IMR-90 (cell line): ENCODE data around the gene KRT76. TPM values are rescaled to one million over a fixed set of nuclear protein-coding genes. Genes with fewer than 3 reads are reported as not detected.

Source experiments
- ATAC-seq: fragments of 200-7000 bp; cut with Tn5 transposase; 2 replicates; pipeline ENCODE4 v1.9.1; 2020; ENCODE audit warnings: low read depth, mild to moderate bottlenecking, moderate library complexity
- BruUV-seq: library from RNA; stranded (reverse); fragments of 400-500 nt; replicated peaks from 2 replicates; lab custom pipeline; 2021; lab: Mats Ljungman, UMichigan
- CTCF ChIA-PET: fragments of 300-600 bp; formaldehyde crosslinking; extraction: SDS; loops from one replicate; lab custom pipeline; 2021; ENCODE audit warnings: antibody characterized with exemption; lab: Yijun Ruan, JAX
- POLR2A ChIA-PET: fragments of 300-600 bp; sonication (Branson Sonifier 250); formaldehyde crosslinking; loops from one replicate; lab custom pipeline; 2022; ENCODE audit warnings: antibody characterized with exemption; ENCODE audit not compliant: unreplicated experiment; lab: Charles Lee
- DNase-seq: peaks from one replicate; pipeline ENCODE4 v3.0.0; 2013
- H2AFZ ChIP-seq: replicated peaks from 2 replicates; pipeline ENCODE3; 2013; ENCODE audit warnings: low read length, mild to moderate bottlenecking; ENCODE audit not compliant: poor library complexity
- H2AK5ac ChIP-seq: 2 replicates; pipeline ENCODE4 v1.6.1; 2013; ENCODE audit warnings: low read depth, low read length, inconsistent platforms
- H2AK9ac ChIP-seq: replicated peaks from 2 replicates; pipeline ENCODE3; 2013; ENCODE audit warnings: mild to moderate bottlenecking, low read depth, low read length, moderate library complexity; ENCODE audit not compliant: poor library complexity
- H2BK120ac ChIP-seq: 2 replicates; pipeline ENCODE4 v1.6.1; 2013; ENCODE audit warnings: low read depth, low read length, inconsistent platforms
- H2BK15ac ChIP-seq: 3 replicates; pipeline ENCODE4 v1.6.1; 2013; ENCODE audit warnings: low read depth, low read length, inconsistent platforms
- H2BK20ac ChIP-seq: 2 replicates; pipeline ENCODE4 v1.6.1; 2013; ENCODE audit warnings: low read depth, mild to moderate bottlenecking, inconsistent platforms, low read length, moderate library complexity
- H2BK5ac ChIP-seq: 2 replicates; pipeline ENCODE4 v1.6.1; 2013; ENCODE audit warnings: mild to moderate bottlenecking, low read depth, low read length, inconsistent platforms; ENCODE audit not compliant: poor library complexity, severe bottlenecking
- H3K14ac ChIP-seq: replicated peaks from 2 replicates; pipeline ENCODE4 v1.6.1; 2013; ENCODE audit warnings: low read depth, low read length, inconsistent platforms
- H3K18ac ChIP-seq: 2 replicates; pipeline ENCODE4 v1.6.1; 2013; ENCODE audit warnings: low read depth, low read length, control low read depth
- H3K23ac ChIP-seq: 2 replicates; pipeline ENCODE4 v1.6.1; 2013; ENCODE audit warnings: low read depth, low read length, inconsistent platforms
- H3K27ac ChIP-seq: 2 replicates; pipeline ENCODE4 v1.5.1; 2013; ENCODE audit warnings: mild to moderate bottlenecking, control low read depth, low read length; ENCODE audit not compliant: insufficient read depth
- H3K27me3 ChIP-seq: 2 replicates; pipeline ENCODE4 v1.6.1; 2013; ENCODE audit warnings: low read length; ENCODE audit not compliant: control insufficient read depth, insufficient read depth
- H3K36me3 ChIP-seq: 2 replicates; pipeline ENCODE4 v1.6.1; 2013; ENCODE audit warnings: low read length, mixed read lengths; ENCODE audit not compliant: control insufficient read depth, insufficient read depth
- H3K4ac ChIP-seq: 2 replicates; pipeline ENCODE4 v1.6.1; 2013; ENCODE audit warnings: low read depth, low read length, inconsistent platforms
- H3K4me1 ChIP-seq: 2 replicates; pipeline ENCODE4 v1.6.1; 2013; ENCODE audit warnings: low read length, mixed read lengths; ENCODE audit not compliant: control insufficient read depth, insufficient read depth
- H3K4me2 ChIP-seq: 2 replicates; pipeline ENCODE4 v1.6.1; 2013; ENCODE audit warnings: low read depth, mild to moderate bottlenecking, control low read depth, low read length, moderate library complexity
- H3K4me3 ChIP-seq: 2 replicates; pipeline ENCODE4 v1.5.1; 2013; ENCODE audit warnings: low read depth, mild to moderate bottlenecking, control low read depth, low read length, moderate library complexity; ENCODE audit not compliant: insufficient read depth
- H3K56ac ChIP-seq: 2 replicates; pipeline ENCODE4 v1.6.1; 2013; ENCODE audit warnings: low read length, inconsistent platforms; ENCODE audit not compliant: insufficient read depth; ENCODE audit errors: extremely low read depth
- H3K79me1 ChIP-seq, 2 experiments: 2 replicates each; pipeline ENCODE4 v1.6.1; 2013; ENCODE audit warnings: low read length in 2 of 2, inconsistent platforms in 1 of 2, low read depth in 1 of 2
- H3K9ac ChIP-seq: 2 replicates; pipeline ENCODE4 v1.6.1; 2013; ENCODE audit warnings: low read depth, low read length, control low read depth
- H3K9me1 ChIP-seq: 2 replicates; pipeline ENCODE4 v1.6.1; 2013; ENCODE audit warnings: low read length, inconsistent platforms; ENCODE audit not compliant: insufficient read depth
- H3K9me3 ChIP-seq: 2 replicates; pipeline ENCODE4 v1.6.1; 2013; ENCODE audit warnings: low read length; ENCODE audit not compliant: control insufficient read depth, insufficient read depth
- H4K20me1 ChIP-seq: 2 replicates; pipeline ENCODE4 v1.6.1; 2013; ENCODE audit warnings: low read length, inconsistent platforms; ENCODE audit not compliant: insufficient read depth
- H4K5ac ChIP-seq: 2 replicates; pipeline ENCODE4 v1.6.1; 2013; ENCODE audit warnings: mild to moderate bottlenecking, low read depth, low read length, control low read depth
- H4K8ac ChIP-seq, 2 experiments: 2 replicates each; pipeline ENCODE4 v1.6.1; 2013; ENCODE audit warnings: low read depth in 2 of 2, low read length in 2 of 2, control low read depth in 1 of 2, inconsistent platforms in 1 of 2
- H4K91ac ChIP-seq: 2 replicates; pipeline ENCODE4 v1.6.1; 2013; ENCODE audit warnings: low read depth, low read length, inconsistent platforms; ENCODE audit not compliant: insufficient read depth
- MXI1 ChIP-seq: IDR thresholded peaks from 2 replicates; pipeline ENCODE4 v1.6.1; 2012; ENCODE audit warnings: low read depth, mild to moderate bottlenecking, low read length, moderate library complexity, borderline replicate concordance
- RAD21 ChIP-seq: IDR thresholded peaks from 2 replicates; pipeline ENCODE4 v1.6.1; 2012; ENCODE audit warnings: low read length, improper control_type of control experiment
- WGBS, 2 experiments: methylation state at CpG; one replicate each; pipeline versions ENCODE4 v1.1.5 to v1.1.7; 2013; ENCODE audit warnings: missing lambda C conversion rate in 2 of 2; ENCODE audit not compliant: insufficient read length in 1 of 2; ENCODE audit errors: extremely low coverage in 2 of 2; 5-methylcytosine and 5-hydroxymethylcytosine counted together
- dilution Hi-C: fragments of 300-500 bp; cut with HindIII; formaldehyde crosslinking; loops from one replicate; pipeline ENCODE4 v1.14.3; 2018; ENCODE audit warnings: low sequenced_read_pairs; ENCODE audit not compliant: unreplicated experiment
- in situ Hi-C: fragments of 300-500 bp; cut with MboI; formaldehyde crosslinking; loops from 3 replicates; pipeline ENCODE4 v1.14.3; 2019; ENCODE audit warnings: low sequenced_read_pairs, inconsistent platforms, mixed read lengths
- intact Hi-C: fragments of 100-400 bp; cut with micrococcal nuclease; formaldehyde crosslinking; loops from 2 replicates; pipeline ENCODE4 v1.10.0; 2022
- polyA plus RNA-seq, 3 experiments: library from polyadenylated mRNA; depleted of rRNA; stranded (reverse); fragments of >200 nt; gene quantifications; 2 replicates each; pipeline ENCODE4 v1.2.3, GENCODE V29; 2012; ENCODE audit warnings: low replicate concordance in 1 of 3
- total RNA-seq: library from RNA; depleted of rRNA; stranded (reverse); fragments of >200 nt; gene quantifications from 2 replicates; pipeline ENCODE4 v1.2.3, GENCODE V29; 2012

KRT76 gene
- total and polyA plus RNA-seq, 2 of the 4 experiments (the other 2 are of a cell fraction) = not detected

GRCh38 chr12:52767427-52767826 is 9.7 kb downstream of the KRT76 start:
- Histone ChIP-seq H2AK5ac (no peak overlapping the region), H3K9me3 (no peaks in the 10 kb centered on the region), H2BK5ac (no peak overlapping the region), H3K27me3 (peaks cover 12% of the 10 kb centered on the region), H3K4me1 (no peaks in the 10 kb centered on the region), H3K4ac (no peak overlapping the region), H3K56ac (no peak overlapping the region), H3K9ac (no peak overlapping the region), H3K14ac (no peak overlapping the region), H4K5ac (no peak overlapping the region), H2BK120ac (no peak overlapping the region), H2AFZ (no peak overlapping the region), H3K4me2 (no peak overlapping the region), H2BK20ac (no peak overlapping the region), H3K36me3 (no peaks in the 10 kb centered on the region), H4K91ac (no peak overlapping the region), H3K79me1 (no peaks in the 10 kb centered on the region), H4K20me1 (no peaks in the 10 kb centered on the region), H3K9me1 (no peaks in the 10 kb centered on the region), H4K8ac (no peak overlapping the region), H3K4me3 (no peak overlapping the region), H3K18ac (no peak overlapping the region), H2AK9ac (no peak overlapping the region), H3K27ac (no peak overlapping the region), H3K23ac (no peak overlapping the region), H2BK15ac (no peak overlapping the region)
- TF ChIP-seq MXI1 = no peak
- no peak for TF ChIP-seq RAD21
- ChIA-PET CTCF (no interaction called here), POLR2A (no interaction called here)
- intact Hi-C loops = no loop called here
- ATAC-seq = no peak
- in situ Hi-C loops = no loop called here
- dilution Hi-C loops = no loop called here
- DNase-seq = no peak
- no TSS peak for BruUV-seq
- WGBS, 2 experiments = no CpG with 5 or more reads among the region's 3 CpGs
